Lung (tissue), 16 donors: Measurements from ENCODE around the gene TBCB. TPM values are rescaled to one million over a fixed set of nuclear protein-coding genes. Genes with fewer than 3 reads are reported as not detected.
A peak's percentile ranks its signal among the peaks of the same experiment; 100 is the strongest.
"Not testable (repeated sequence)": the region's sequence is repeated elsewhere in the genome, so short reads cannot be mapped to it uniquely, and the experiment has no call there.

Experiments
- ATAC-seq: fragments of 200-7000 bp; cut with Tn5 transposase; one replicate; pipeline ENCODE4 v1.9.1; 2020; ENCODE audit warnings: moderate number of reproducible peaks; ENCODE audit not compliant: insufficient read depth, low FRiP score
- DNase-seq, 3 donors: peaks; one replicate each; pipeline ENCODE4 v3.0.0-alpha.2; 2013 to 2017
- H3K27ac ChIP-seq, 2 donors: one replicate each; pipeline ENCODE4 v1.5.1; 2013; ENCODE audit warnings: mild to moderate bottlenecking in 2 of 2, moderate library complexity in 2 of 2, control low read depth in 1 of 2, inconsistent platforms in 1 of 2, low read depth in 1 of 2, low read length in 1 of 2
- H3K27me3 ChIP-seq, 3 donors: one replicate each; pipeline ENCODE4 v1.5.1; 2013; ENCODE audit warnings: low read length in 2 of 3; ENCODE audit not compliant: control insufficient read depth in 3 of 3, insufficient read depth in 3 of 3
- H3K36me3 ChIP-seq, 4 donors: one replicate each; pipeline ENCODE4 v1.5.1; 2013; ENCODE audit warnings: low read length in 4 of 4, mild to moderate bottlenecking in 1 of 4, moderate library complexity in 1 of 4; ENCODE audit not compliant: control insufficient read depth in 4 of 4, insufficient read depth in 4 of 4
- H3K4me1 ChIP-seq, 5 donors: one replicate each; pipeline ENCODE4 v1.5.1; 2013; ENCODE audit warnings: low read length in 5 of 5, mild to moderate bottlenecking in 2 of 5, moderate library complexity in 1 of 5; ENCODE audit not compliant: control insufficient read depth in 5 of 5, insufficient read depth in 5 of 5
- H3K4me3 ChIP-seq: one replicate; pipeline ENCODE4 v1.5.1; 2013; ENCODE audit warnings: mild to moderate bottlenecking, control low read depth, moderate library complexity
- H3K9ac ChIP-seq, 2 donors: one replicate each; pipeline ENCODE4 v1.5.1; 2013; ENCODE audit warnings: low read length in 2 of 2, control low read depth in 1 of 2; ENCODE audit not compliant: insufficient read depth in 1 of 2
- H3K9me3 ChIP-seq, 4 donors: one replicate each; pipeline ENCODE4 v1.5.1; 2013; ENCODE audit warnings: low read length in 3 of 4, mild to moderate bottlenecking in 1 of 4, moderate library complexity in 1 of 4; ENCODE audit not compliant: control insufficient read depth in 4 of 4, insufficient read depth in 3 of 4
- CTCF ChIP-seq: IDR thresholded peaks from 2 replicates; pipeline ENCODE4 v1.5.1; 2012; ENCODE audit warnings: mild to moderate bottlenecking; ENCODE audit errors: control extremely low read depth, extremely low read depth
- WGBS, 2 donors: extraction: QIAGEN DNeasy Blood & Tissue Kit; methylation state at CpG; one replicate each; pipeline ENCODE4 v1.1.7; 2013; 5-methylcytosine and 5-hydroxymethylcytosine counted together
- long read RNA-seq, 5 donors: transcript quantifications; one replicate each; lab custom pipeline, GENCODE V29; 2026
- polyA plus RNA-seq, 2 donors: library from polyadenylated mRNA; stranded (reverse); fragments of 200-250 nt; gene quantifications; one replicate each; pipeline ENCODE4 v1.2.1, GENCODE V29; 2013
- total RNA-seq, 2 donors: library from RNA; depleted of rRNA in 1 of 2; stranded (reverse); fragments of >200 nt in 1 of 2; gene quantifications; one replicate each; pipeline ENCODE4 v1.2.1, GENCODE V29; 2014 to 2021
- donor health status: control.
- donor health status: control.
- donor health status: Bipolar disorder and iron deficiency.
- donor health status: healthy.
- donor health status: DM: yes; HTN: yes; CAD: no.

Gene TBCB
- 100 to 1,000 TPM in 1 of 2 donors, 10 to 100 TPM in 1; 63.1 to 169 TPM for total RNA-seq
- polyA plus RNA-seq, result 100 to 1,000 TPM; 132 to 213 TPM
- long read RNA-seq, donor 1, transcript TBCB-208 (5 exons, 776 nt), result minor isoform, 7 of 68 reads
- long read RNA-seq, donor 1, transcript TBCB-201 (6 exons, 1,473 nt), result major isoform, 41 of 68 reads
- long read RNA-seq, donor 1, partial matches to known transcripts, result 15 of 68 reads
- long read RNA-seq, donor 1, other reads (novel, unspliced or antisense), result 0 of 68 reads
- long read RNA-seq, donor 2, transcript TBCB-201 (6 exons, 1,473 nt), result major isoform, 30 of 41 reads
- long read RNA-seq, donor 2, partial matches to known transcripts, result 6 of 41 reads
- long read RNA-seq, donor 2, other reads (novel, unspliced or antisense), result 0 of 41 reads
- long read RNA-seq, donor 3, transcript TBCB-201 (6 exons, 1,473 nt), result major isoform, 26 of 100 reads
- long read RNA-seq, donor 3, partial matches to known transcripts, result 13 of 100 reads
- long read RNA-seq, donor 3, other reads (novel, unspliced or antisense), result 56 of 100 reads
- long read RNA-seq, donor 4, transcript TBCB-201 (6 exons, 1,473 nt), result major isoform, 23 of 41 reads
- long read RNA-seq, donor 4, partial matches to known transcripts, result 12 of 41 reads
- long read RNA-seq, donor 4, other reads (novel, unspliced or antisense), result 0 of 41 reads
- long read RNA-seq, donor 5, transcript TBCB-201 (6 exons, 1,473 nt), result major isoform, 57 of 108 reads
- long read RNA-seq, donor 5, transcript TBCB-208 (5 exons, 776 nt), result minor isoform, 7 of 108 reads
- long read RNA-seq, donor 5, partial matches to known transcripts, result 35 of 108 reads
- long read RNA-seq, donor 5, other reads (novel, unspliced or antisense), result 0 of 108 reads

- H3K4me1 ChIP-seq, result peaks cover 0 to 14% (median 0%) of the 10 kb centered on the region in 5 donors
- WGBS, 2 donors, result 4 to 7% methylated on average over 50 to 59 of the region's 59 CpGs
- TF ChIP-seq CTCF, result no peak
- ATAC-seq (peak; percentile 75), DNase-seq (no peak)
- H3K4me3 ChIP-seq, result peak within 1 kb of the TSS; percentile 90
- H3K36me3 ChIP-seq, result peaks cover 0 to 35% (median 15%) of the 10 kb centered on the region in 4 donors
- H3K9ac ChIP-seq, result peak within 1 kb of the TSS; percentile 79 to 85
- no peaks in the 10 kb centered on the region for H3K27me3 ChIP-seq
- peak within 1 kb of the TSS; percentile 85 to 86 for H3K27ac ChIP-seq
- no peaks in the 10 kb centered on the region for H3K9me3 ChIP-seq
Observed at GRCh38 chr19:36115453-36116343, at the start of gene TBCB. Gene TBCB (plus strand): TSS chr19:36115468. CDS start chr19:36115561, 93 bp downstream.

DNA sequence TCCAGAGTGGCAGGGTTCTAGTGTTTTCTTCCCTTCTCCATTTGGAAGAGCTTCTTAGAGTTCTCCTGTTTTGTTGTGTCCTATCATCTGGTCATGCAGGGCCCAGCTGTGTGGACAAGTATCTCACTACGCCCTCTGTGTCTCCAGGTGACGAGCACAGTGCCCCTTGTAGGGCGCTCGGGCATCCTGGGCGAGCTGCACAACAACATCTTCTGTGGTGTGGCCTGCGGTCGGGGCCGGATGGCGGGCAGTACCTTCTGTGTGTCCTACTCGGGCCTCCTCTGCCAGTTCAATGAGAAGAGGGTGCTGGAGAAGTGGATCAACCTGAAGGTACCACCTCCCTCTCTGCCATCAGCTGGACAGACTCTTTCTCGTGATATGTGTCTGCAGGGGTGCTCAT, 47.6 kb upstream of the TBCB start:
- Histone ChIP-seq H3K4me1 (peaks cover 0 to 1% (median 0%) of the 10 kb centered on the region in 5 donors), H3K27ac (no peak overlapping the region), H3K4me3 (no peak overlapping the region), H3K36me3 (peaks cover 0 to 2% (median 0%) of the 10 kb centered on the region in 4 donors), H3K9me3 (peaks cover 0 to 2% (median 0%) of the 10 kb centered on the region in 4 donors), H3K9ac (no peak overlapping the region), H3K27me3 (no peaks in the 10 kb centered on the region)
- TF ChIP-seq CTCF, result no peak
- DNase-seq (no peak), ATAC-seq (no peak)
- WGBS, 2 donors, result 94% methylated on average over 11 of the region's 11 CpGs

DNA sequence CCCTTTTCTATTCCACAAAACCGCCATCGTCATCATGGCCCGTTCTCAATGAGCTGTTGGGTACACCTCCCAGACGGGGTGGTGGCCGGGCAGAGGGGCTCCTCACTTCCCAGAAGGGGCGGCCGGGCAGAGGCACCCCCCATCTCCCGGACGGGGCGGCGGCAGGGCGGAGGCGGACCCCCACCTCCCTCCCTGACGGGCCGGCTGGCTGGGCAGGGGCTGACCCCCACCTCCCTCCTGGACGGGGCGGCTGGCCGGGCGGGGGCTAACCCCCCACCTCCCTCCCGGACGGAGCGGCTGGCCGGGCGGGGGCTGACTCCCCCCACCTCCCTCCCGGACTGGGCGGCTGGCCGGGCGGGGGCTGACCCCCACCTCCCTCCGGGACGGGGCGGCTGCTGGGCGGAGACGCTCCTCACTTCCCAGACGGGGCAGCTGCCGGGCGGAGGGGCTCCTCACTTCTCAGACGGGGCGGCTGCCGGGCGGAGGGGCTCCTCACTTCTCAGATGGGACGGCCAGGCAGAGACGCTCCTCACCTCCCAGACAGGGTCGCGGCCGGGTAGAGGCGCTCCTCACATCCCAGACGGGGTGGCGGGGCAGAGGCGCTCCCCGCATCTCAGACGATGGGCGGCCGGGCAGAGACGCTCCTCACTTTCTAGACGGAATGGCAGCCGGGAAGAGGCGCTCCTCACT, 46.3 kb upstream of the TBCB start:
- H3K27ac ChIP-seq, DNase-seq, H3K9me3 ChIP-seq, H3K36me3 ChIP-seq, H3K4me3 ChIP-seq, H3K27me3 ChIP-seq, H3K4me1 ChIP-seq, ATAC-seq, H3K9ac ChIP-seq: not testable (repeated sequence)
- WGBS, 2 donors, result 97 to 98% methylated on average over 29 to 54 of the region's 57 CpGs
